Duodenal mucosa (tissue), 2 donors: Measurements from ENCODE around the gene RASA1.
"Not testable (repeated sequence)": the region's sequence is repeated elsewhere in the genome, so short reads cannot be mapped to it uniquely, and the experiment has no call there.

Experiments
- H3K27ac ChIP-seq: one replicate; pipeline ENCODE4 v1.7.0; 2013; ENCODE audit warnings: low read depth, low read length
- H3K27me3 ChIP-seq, 2 donors: one replicate each; pipeline ENCODE4 v1.7.0; 2013; ENCODE audit warnings: low read length in 2 of 2, control low read depth in 1 of 2; ENCODE audit not compliant: insufficient read depth in 2 of 2, control insufficient read depth in 1 of 2
- H3K36me3 ChIP-seq, 2 donors: one replicate each; pipeline ENCODE4 v1.7.0; 2013; ENCODE audit warnings: low read length in 2 of 2, control low read depth in 1 of 2; ENCODE audit not compliant: insufficient read depth in 2 of 2, control insufficient read depth in 1 of 2
- H3K4me1 ChIP-seq, 2 donors: one replicate each; pipeline ENCODE4 v1.7.0; 2013; ENCODE audit warnings: low read length in 2 of 2, control low read depth in 1 of 2; ENCODE audit not compliant: insufficient read depth in 2 of 2, control insufficient read depth in 1 of 2
- H3K4me3 ChIP-seq, 2 donors: one replicate each; pipeline ENCODE4 v1.7.0; 2013; ENCODE audit warnings: low read length in 2 of 2, low read depth in 1 of 2
- H3K9ac ChIP-seq, 2 donors: one replicate each; pipeline ENCODE4 v1.7.0; 2013; ENCODE audit warnings: low read length in 2 of 2, low read depth in 1 of 2
- H3K9me3 ChIP-seq, 2 donors: one replicate each; pipeline ENCODE4 v1.7.0; 2013; ENCODE audit warnings: low read length in 2 of 2, control low read depth in 1 of 2; ENCODE audit not compliant: control insufficient read depth in 1 of 2

The RASA1 gene

GRCh38 chr5:87254035-87254434 is 13.6 kb upstream of the RASA1 start:
- no peak overlapping the region for H3K27ac ChIP-seq
- no peaks in the 10 kb centered on the region for H3K9me3 ChIP-seq

GRCh38 chr5:87258507-87258906 is 9.2 kb upstream of the RASA1 start:
- Histone ChIP-seq H3K9me3 (no peaks in the 10 kb centered on the region), H3K9ac (no peak overlapping the region), H3K4me3 (no peak overlapping the region)

More at GRCh38 chr5:87254035-87254434, 13.6 kb upstream of the RASA1 start:
- Histone ChIP-seq H3K36me3 (no peaks in the 10 kb centered on the region), H3K4me1 (no peaks in the 10 kb centered on the region), H3K4me3 (no peak overlapping the region), H3K27me3 (no peaks in the 10 kb centered on the region), H3K9ac (no peak overlapping the region)

DNA sequence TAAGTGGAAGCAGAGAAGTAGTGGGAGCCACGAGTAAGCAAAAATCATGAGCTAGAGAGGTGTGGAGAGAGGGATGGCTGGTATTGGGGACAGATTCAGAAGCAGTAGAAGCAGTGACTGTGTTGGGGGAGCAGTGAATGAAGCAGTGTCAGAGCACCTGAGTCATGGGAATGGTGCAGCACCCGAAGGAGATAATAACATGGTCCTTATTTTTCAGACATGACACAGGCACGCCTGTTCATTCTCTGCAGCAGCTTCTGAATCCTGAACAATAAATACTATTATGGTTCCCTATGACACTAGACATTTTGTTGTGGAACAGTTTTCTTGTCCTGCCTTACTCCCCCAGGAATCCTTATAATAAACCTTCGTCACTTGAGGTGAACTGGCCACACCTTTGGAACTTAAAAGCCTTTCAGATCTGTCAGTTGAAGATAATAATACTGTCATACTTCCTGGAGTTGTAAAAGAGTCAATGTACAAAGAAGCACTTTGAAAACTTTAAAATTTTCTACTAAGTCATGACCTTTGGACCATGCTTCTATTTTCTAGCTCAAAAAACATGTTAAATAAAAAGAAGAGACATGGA is 7.0 kb upstream of the RASA1 start:
- Histone ChIP-seq H3K9me3 (no peaks in the 10 kb centered on the region), H3K4me1 (peaks cover 0 to 8% of the 10 kb centered on the region in 2 donors), H3K4me3 (no peak overlapping the region), H3K27me3 (no peaks in the 10 kb centered on the region), H3K9ac (no peak overlapping the region), H3K27ac (no peak overlapping the region), H3K36me3 (no peaks in the 10 kb centered on the region)

More at GRCh38 chr5:87258507-87258906, 9.2 kb upstream of the RASA1 start:
- no peak overlapping the region for H3K27ac ChIP-seq
- no peaks in the 10 kb centered on the region for H3K27me3 ChIP-seq
- H3K4me1 ChIP-seq, result peaks cover 0 to 8% of the 10 kb centered on the region in 2 donors
- no peaks in the 10 kb centered on the region for H3K36me3 ChIP-seq

- Histone ChIP-seq H3K9me3 (no peaks in the 10 kb centered on the region), H3K36me3 (no peaks in the 10 kb centered on the region), H3K4me3 (no peak overlapping the region), H3K4me1 (peaks cover 5 to 8% of the 10 kb centered on the region in 2 donors), H3K27me3 (no peaks in the 10 kb centered on the region), H3K27ac (no peak overlapping the region), H3K9ac (no peak overlapping the region)
Measured at GRCh38 chr5:87263498-87263897, 4.2 kb upstream of the RASA1 start.

DNA sequence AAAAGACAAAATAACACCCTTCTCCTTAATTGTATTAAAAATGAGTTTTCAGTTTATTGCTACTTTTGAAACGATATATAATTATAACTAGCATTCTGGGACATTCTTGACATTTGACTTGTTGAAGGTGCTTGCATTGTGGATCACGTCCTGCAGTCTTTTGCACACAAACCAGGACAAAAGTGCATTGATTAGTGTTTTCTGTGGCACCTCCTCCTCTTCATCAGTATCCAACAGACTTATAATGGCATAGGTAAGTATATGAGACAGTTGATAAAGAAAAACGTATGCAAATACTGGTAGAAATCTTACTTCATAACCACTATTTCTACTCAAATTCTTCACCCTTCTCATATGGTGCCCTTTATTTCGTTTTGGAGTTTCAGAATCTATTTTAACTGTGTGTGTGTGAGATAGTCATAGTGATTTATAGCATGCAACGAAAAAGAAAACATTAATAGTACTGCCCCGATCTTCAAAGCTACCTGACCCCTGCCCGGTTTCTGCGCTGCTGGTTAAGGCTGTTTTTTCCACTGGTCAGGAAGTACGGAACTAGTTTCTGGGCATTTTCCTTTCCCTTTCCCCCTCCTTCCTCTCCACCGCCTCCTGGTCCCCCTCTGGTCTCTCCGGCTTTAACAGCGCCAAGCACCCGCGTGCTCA is 639 bp upstream of the RASA1 start:
- Histone ChIP-seq H3K4me1 (peaks cover 5 to 16% of the 10 kb centered on the region in 2 donors), H3K9me3 (no peaks in the 10 kb centered on the region), H3K9ac (peak overlapping the region; percentile 86 to 98), H3K36me3 (no peaks in the 10 kb centered on the region), H3K27ac (peak overlapping the region; percentile 70), H3K27me3 (no peaks in the 10 kb centered on the region), H3K4me3 (peak overlapping the region; percentile 80 to 91)

DNA sequence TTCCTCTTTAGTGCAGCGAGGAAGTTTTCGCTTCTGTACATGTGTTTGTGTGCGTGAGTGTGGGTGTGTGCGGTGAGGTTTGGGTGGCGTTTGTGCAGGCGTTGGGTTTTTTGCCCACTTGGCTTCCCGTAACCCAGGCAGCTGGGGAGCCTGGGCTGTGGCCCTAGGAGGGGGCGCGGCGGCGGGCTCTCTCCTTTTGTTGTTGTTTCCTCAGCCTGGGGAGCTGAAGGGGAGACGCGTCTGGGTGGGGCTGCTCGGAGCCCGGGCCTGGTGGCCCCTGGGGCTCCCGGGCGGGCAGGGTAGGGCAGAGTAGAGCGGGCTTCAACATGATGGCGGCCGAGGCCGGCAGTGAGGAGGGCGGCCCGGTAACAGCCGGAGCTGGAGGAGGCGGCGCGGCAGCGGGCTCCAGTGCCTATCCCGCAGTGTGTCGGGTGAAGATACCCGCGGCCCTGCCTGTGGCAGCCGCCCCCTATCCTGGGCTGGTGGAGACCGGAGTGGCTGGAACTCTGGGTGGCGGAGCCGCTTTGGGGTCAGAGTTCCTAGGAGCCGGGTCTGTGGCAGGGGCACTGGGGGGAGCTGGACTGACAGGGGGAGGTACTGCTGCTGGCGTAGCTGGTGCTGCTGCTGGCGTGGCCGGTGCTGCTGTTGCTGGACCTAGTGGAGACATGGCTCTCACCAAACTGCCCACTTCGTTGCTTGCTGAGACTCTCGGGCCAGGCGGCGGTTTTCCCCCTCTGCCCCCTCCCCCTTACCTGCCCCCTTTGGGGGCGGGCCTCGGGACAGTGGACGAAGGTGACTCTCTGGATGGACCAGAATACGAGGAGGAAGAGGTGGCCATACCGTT is 665 bp downstream of the RASA1 start:
- H3K4me1 ChIP-seq, result peaks cover 5 to 16% of the 10 kb centered on the region in 2 donors
- no peaks in the 10 kb centered on the region for H3K36me3 ChIP-seq
- peak overlapping the region; percentile 65 to 86 for H3K9ac ChIP-seq
- H3K9me3 ChIP-seq, result no peaks in the 10 kb centered on the region
- no peaks in the 10 kb centered on the region for H3K27me3 ChIP-seq
- H3K27ac ChIP-seq, result peak overlapping the region; percentile 88
- H3K4me3 ChIP-seq, result peak overlapping the region; percentile 80 to 91

DNA sequence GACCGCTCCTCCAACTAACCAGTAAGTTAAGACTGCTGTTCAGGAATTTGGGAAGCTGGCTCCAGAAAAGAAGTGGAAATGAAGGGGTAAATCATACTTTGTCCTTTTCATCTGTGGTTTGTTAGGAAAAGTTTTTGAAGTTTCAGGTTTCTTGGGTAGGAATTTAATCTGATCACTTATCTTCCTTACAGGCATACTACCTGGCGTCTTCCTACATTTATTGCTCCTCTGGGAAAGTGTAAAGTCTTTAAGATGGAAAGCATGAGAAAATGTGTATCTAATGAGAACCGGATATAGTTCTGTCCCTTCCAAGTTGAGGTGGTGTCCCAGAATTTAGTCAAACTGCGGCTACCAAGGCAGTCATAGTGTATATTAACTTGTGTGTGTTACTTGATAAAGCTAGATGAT is 1.3 kb downstream of the RASA1 start:
- Histone ChIP-seq H3K4me1 (peaks cover 7 to 19% of the 10 kb centered on the region in 2 donors), H3K36me3 (no peaks in the 10 kb centered on the region), H3K27me3 (no peaks in the 10 kb centered on the region), H3K9me3 (no peaks in the 10 kb centered on the region), H3K9ac (peak overlapping the region; percentile 65 to 86), H3K4me3 (peak overlapping the region; percentile 80 to 91), H3K27ac (peak overlapping the region; percentile 88)

- H3K27me3 ChIP-seq, H3K4me3 ChIP-seq, H3K9ac ChIP-seq, H3K36me3 ChIP-seq, H3K9me3 ChIP-seq, H3K27ac ChIP-seq: not testable (repeated sequence)
- H3K4me1 ChIP-seq, result peaks cover 18 to 25% of the 10 kb centered on the region in 2 donors
Measured at GRCh38 chr5:87270888-87271287, 3.2 kb downstream of the RASA1 start.

- H3K4me3 ChIP-seq, result no peak overlapping the region
- H3K27ac ChIP-seq, result no peak overlapping the region
- H3K9me3 ChIP-seq, result no peaks in the 10 kb centered on the region
- peaks cover 0 to 3% of the 10 kb centered on the region in 2 donors for H3K36me3 ChIP-seq
- H3K27me3 ChIP-seq, result no peaks in the 10 kb centered on the region
- no peak overlapping the region for H3K9ac ChIP-seq
- peaks cover 10 to 17% of the 10 kb centered on the region in 2 donors for H3K4me1 ChIP-seq
Measured at GRCh38 chr5:87276655-87277054, 9.0 kb downstream of the RASA1 start.

GRCh38 chr5:87277279-87277835 is 9.7 kb downstream of the RASA1 start:
- Histone ChIP-seq H3K36me3 (peaks cover 0 to 3% of the 10 kb centered on the region in 2 donors), H3K27ac (no peak overlapping the region), H3K4me3 (no peak overlapping the region), H3K4me1 (peaks cover 10 to 17% of the 10 kb centered on the region in 2 donors), H3K9me3 (no peaks in the 10 kb centered on the region), H3K9ac (no peak overlapping the region), H3K27me3 (no peaks in the 10 kb centered on the region)
